HG03469 (cell line): ENCODE measurements around the gene GADD45G.

Experiments used
- ATAC-seq: cut with Tn5 transposase; IDR thresholded peaks from one replicate; pipeline ENCODE4 v1.9.1; 2021; ENCODE audit warnings: mild to moderate bottlenecking, moderate library complexity, moderate number of reproducible peaks; ENCODE audit not compliant: unreplicated experiment

Gene GADD45G

GRCh38 chr9:89608641-89609335, 4.0 kb downstream of the GADD45G start:
- ATAC-seq = no peak

GRCh38 chr9:89609426-89610006, 4.7 kb downstream of the GADD45G start:
- ATAC-seq = no peak

DNA sequence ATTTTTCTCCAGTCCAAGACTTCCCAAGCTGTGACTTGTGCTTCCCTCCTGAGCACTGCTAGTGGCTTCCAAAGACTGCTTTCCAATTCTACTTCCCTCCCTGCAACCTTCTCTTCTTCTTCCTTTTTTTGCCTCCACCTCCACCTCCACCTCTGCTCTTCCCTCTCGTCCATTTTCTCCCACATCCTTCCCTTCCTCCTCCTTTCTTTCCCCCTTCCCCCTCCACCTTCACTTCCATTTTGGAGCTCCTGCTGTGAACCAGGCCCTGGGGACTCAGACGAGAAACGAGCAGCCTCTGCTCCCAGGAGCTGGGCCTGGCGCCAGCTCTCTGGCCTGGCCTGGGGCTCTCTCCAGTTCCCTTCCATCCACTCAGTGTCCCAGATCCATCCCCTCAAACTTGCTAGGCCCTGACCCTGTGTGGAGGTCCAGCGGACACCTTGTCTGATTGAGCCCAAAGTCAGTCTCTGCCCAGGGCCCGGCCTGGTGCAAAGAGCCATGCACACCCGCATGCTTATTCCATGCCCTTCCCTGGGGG, 5.6 kb downstream of the GADD45G start:
- ATAC-seq = no peak

DNA sequence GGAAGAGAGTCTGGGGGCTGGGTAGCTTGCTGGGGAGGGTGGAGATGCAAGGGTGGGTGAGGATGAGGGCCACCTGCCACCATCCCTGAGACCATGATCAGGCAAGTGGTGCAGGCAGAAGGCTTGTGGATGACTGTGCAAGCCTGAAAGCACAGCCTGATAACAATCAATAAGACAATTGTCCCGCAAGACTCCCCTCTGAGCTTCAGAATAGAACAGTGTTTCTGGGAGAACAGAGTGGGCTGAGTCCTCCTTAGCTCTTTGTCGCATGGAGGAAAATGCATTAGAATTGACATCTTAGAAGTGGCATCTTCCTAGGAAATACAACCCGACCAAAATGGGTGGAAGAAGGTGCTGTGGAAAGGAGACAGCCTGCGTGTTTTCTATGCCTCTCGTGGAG, 6.6 kb downstream of the GADD45G start:
- no peak for ATAC-seq

DNA sequence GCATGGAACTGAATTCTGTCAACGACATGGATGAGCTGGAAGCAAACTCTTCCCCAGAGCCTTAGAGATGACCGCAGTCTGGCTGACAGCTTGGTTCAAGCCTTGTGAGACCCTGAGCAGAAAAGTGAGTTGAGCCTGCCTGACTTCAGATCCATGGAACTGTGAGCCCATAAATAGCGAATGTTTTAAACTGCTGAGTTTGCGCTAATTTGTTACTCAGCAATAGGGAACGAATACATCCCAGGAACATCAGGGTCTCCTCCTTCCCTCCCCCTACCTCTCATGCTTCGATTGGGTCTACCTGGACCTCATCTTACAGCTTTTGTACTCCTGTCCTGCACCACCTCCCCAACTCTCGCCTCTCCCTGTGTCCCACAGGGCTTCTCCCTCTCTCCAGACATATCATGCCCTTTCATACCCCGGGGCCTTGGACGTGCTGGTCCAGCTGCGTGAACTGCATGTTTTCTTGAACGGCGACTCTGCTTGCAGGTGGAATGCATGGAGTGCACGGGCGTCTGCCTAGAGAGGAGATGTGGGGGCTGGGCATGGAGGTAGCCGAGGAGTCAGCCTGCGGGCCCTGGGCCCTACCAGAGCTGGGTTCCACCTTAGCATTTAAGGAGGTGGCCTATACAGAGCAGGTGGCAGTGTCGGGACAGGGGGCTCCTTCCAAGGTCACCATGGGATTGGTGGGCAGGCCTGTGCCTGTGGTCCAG, 7.9 kb downstream of the GADD45G start:
- ATAC-seq = no peak

- ATAC-seq = no peak
These were observed 9.4 kb downstream of the GADD45G start for GRCh38 chr9:89613912-89614892.

DNA sequence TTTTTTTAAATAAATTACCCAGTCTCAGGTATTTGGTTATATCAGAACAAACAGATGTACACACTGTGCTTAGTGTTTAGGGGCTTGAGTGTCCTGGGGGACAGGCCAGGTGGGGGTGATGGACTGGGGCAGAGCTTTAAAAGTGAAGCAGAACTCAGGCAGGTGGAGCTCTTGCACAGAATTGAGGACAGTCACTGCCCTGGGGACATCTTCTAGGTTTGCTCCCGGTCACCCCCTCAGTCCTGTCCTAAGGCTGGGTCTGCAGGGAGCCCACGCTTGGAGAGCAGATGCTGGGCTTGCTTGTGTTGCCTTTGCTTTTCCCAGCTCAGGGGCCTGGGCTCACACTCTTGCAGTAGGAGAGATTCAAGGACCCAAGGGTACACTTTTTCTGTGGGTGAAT, 10.8 kb downstream of the GADD45G start:
- ATAC-seq = no peak

DNA sequence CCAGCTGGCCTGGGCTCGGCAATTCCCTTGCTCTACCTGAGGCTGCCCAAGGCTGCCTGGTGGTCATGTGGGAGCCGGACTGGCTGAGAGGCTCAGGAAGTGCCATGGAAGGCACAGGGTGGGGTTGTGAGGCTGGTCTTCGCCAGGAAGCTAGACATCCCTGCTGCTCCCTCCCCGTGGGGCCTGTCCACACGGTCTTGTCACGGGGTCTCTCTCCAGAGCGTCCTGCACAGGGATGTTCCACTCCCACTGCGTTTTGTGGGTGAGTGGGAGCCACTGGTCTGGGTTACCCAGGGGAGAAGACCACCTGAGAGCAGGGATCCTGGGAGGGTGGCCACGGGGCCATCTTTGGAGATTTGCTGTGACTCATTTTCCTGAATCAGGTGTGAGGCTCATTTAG, 11.6 kb downstream of the GADD45G start:
- ATAC-seq = no peak

GRCh38 chr9:89617978-89618377, 13.2 kb downstream of the GADD45G start:
- ATAC-seq = no peak

DNA sequence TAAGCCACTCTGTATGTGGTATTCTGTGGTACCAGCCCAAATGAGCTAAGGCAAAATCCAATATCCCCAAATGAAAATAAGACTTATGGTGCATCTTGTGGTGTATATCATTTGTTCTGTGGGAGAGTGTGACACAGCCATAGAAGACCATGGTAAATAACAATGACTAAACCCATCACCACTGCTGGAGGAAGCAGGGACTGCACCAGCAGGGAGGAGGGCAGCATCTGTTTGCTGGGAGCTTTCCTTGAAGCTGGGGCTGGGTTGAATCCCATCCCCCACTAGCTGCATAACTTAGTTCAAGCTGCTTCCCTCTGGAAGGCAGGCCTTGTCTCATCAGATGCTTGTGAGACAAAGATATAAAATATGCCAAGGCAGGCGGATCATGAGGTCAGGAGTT, 14.2 kb downstream of the GADD45G start:
- no peak for ATAC-seq

GRCh38 chr9:89619424-89620138, 14.8 kb downstream of the GADD45G start:
- ATAC-seq = no peak

DNA sequence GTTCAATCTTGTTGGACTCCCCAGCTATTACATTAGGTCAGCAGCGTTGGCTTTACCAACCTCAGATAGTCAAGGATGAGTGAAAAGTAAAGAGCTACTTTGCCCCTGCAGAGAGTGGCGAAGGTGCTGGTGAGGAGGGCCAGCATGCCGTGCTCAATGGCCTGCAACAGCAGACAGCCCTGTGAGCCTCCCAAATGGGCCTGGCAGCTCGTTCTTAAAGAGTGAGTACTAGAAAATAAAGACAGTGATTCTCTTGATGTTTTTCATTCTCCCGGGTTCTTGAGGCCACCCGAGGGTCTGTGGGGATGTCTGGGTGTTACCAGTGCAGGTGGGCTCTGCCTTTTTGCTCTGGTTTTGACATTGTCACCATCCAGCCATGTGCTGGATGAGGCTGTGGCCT, 16.2 kb downstream of the GADD45G start:
- ATAC-seq = no peak

DNA sequence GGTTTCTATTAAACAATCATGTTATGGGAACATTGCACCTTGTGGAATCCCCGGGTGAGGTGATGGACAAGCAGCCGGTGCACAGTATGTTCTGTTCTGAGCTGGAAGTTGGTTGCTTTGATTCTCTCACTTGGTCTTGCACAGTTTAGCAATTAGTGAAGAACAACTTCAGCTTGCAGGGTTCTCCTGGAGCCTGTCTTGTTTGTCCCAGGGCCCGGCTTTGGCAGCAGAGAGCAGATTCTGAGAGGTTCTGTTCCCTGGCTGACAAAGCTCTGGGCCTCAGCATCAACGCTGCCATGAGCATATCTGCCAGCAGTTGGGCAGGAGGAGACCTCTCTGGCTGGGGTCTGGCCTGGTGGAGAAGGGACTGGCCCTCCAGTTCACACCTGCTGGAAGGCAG, 16.9 kb downstream of the GADD45G start:
- no peak for ATAC-seq

GRCh38 chr9:89622933-89623861, 18.4 kb downstream of the GADD45G start:
- ATAC-seq = no peak

GRCh38 chr9:89623925-89624420, 19.2 kb downstream of the GADD45G start:
- ATAC-seq = no peak

DNA sequence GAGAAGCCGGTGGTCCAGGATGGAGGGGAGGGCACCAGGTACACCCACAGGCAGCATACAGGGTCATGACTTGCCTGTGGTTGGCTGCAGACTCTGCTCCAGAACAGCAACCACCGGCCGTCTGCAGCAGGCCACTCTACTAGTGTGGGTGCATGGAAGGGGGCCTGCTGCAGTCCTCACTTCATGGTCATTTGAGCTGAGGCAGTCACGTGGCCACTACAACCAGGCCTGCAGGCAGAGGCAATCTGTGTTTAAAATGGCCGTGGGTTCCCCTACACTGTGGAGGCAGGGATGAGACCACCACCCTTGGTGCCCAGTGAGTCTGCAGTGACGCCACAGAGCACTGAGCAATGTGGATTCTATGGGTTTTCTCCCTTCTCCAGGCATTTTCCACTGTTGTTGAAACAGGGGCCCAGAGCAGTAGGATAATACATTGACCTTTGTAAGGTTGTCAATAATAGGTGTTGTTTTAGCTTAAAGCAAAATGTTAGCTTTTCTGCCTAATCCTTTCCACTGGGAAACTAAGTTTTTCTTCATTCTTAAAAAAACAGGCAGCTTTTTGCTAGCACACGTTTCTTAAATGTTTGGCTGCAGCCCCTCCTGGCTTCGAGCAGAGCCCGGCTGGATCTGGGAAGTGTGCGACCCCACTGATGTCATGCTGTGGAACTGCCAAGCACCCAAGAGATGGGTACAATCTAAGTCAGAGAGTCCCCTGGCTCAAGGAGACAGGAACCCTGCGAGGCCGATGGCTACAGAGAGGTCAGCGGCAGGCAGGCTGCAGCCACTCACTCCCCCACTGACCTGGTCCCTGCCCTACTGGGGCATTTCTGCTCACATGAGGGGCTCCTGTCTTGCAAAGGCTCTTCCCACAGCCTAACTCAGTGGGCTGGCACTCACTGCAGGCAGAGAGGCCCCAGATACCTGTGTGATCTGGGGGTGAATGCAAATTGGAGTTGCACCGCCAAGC, 21.2 kb downstream of the GADD45G start:
- no peak for ATAC-seq

- ATAC-seq = no peak
These were observed 22.0 kb downstream of the GADD45G start for GRCh38 chr9:89626741-89627265.
